H1 (cell line): ENCODE data around the gene IFT27. TPM values are rescaled to one million over a fixed set of nuclear protein-coding genes. Genes with fewer than 3 reads are reported as not detected.

Experiments used
- CTCF ChIA-PET: fragments of 300-600 bp; sonication (Branson Sonifier 250); formaldehyde crosslinking; loops from one replicate; lab custom pipeline; 2021; ENCODE audit not compliant: partially characterized antibody; lab: Charles Lee
- POLR2A ChIA-PET: fragments of 300-600 bp; sonication (Branson Sonifier 250); formaldehyde crosslinking; loops from one replicate; lab custom pipeline; 2021; ENCODE audit warnings: inconsistent platforms; ENCODE audit not compliant: partially characterized antibody; lab: Charles Lee
- DNase-seq, 2 experiments: peaks; one replicate each; pipeline versions ENCODE4 v3.0.0 to v3.0.0-alpha.2; 2010 to 2022; ENCODE audit warnings: low spot score in 2 of 2, low read depth in 1 of 2, mixed read lengths in 1 of 2
- FAIRE-seq: peaks from 2 replicates; lab custom pipeline; 2011; peaks lifted over from hg19 to GRCh38; lab: Jason Lieb, UNC
- H2AFZ ChIP-seq: 2 replicates; pipeline ENCODE4 v1.8.1; 2012; ENCODE audit warnings: low read length, inconsistent platforms
- H2AK5ac ChIP-seq: 2 replicates; pipeline ENCODE4 v1.6.1; 2013; ENCODE audit warnings: low read depth, low read length
- H2BK120ac ChIP-seq: replicated peaks from 2 replicates; pipeline ENCODE3; 2013; ENCODE audit warnings: low read depth, low read length, inconsistent platforms
- H2BK12ac ChIP-seq: 2 replicates; pipeline ENCODE4 v1.6.1; 2013; ENCODE audit warnings: low read depth, low read length
- H2BK15ac ChIP-seq: 2 replicates; pipeline ENCODE4 v1.6.1; 2013; ENCODE audit warnings: low read length
- H2BK20ac ChIP-seq: 2 replicates; pipeline ENCODE4 v1.6.1; 2013; ENCODE audit warnings: low read length
- H2BK5ac ChIP-seq: 2 replicates; pipeline ENCODE4 v1.6.1; 2013; ENCODE audit warnings: low read depth, low read length
- H3K14ac ChIP-seq: 2 replicates; pipeline ENCODE4 v1.6.1; 2013; ENCODE audit warnings: inconsistent platforms; ENCODE audit not compliant: insufficient read length
- H3K18ac ChIP-seq: 2 replicates; pipeline ENCODE4 v1.6.1; 2013; ENCODE audit warnings: low read length; ENCODE audit errors: extremely low read depth
- H3K23ac ChIP-seq: 2 replicates; pipeline ENCODE4 v1.6.1; 2013; ENCODE audit warnings: inconsistent platforms; ENCODE audit not compliant: insufficient read length
- H3K23me2 ChIP-seq: 2 replicates; pipeline ENCODE4 v1.6.1; 2013; ENCODE audit warnings: low read depth, low read length
- H3K27ac ChIP-seq: 2 replicates; pipeline ENCODE4 v1.6.1; 2011; ENCODE audit warnings: low read depth, low read length, inconsistent platforms
- H3K27me3 ChIP-seq, 4 experiments: replicated peaks in 1 of 4; 1 replicate in 1 of 4; 2 replicates in 3 of 4; pipeline versions ENCODE4 v1.6.1 to v1.8.1; 2011 to 2013; ENCODE audit warnings: low read length in 3 of 4, mild to moderate bottlenecking in 3 of 4, inconsistent platforms in 2 of 4, mixed read lengths in 2 of 4, moderate library complexity in 1 of 4; ENCODE audit not compliant: control insufficient read depth in 3 of 4, insufficient read depth in 3 of 4; ENCODE audit errors: extremely low read depth in 1 of 4
- H3K36me3 ChIP-seq, 4 experiments: 2 replicates each; pipeline versions ENCODE4 v1.6.1 to v1.8.1; 2011 to 2013; ENCODE audit warnings: mild to moderate bottlenecking in 4 of 4, low read length in 3 of 4, moderate library complexity in 2 of 4, control low read depth in 1 of 4, inconsistent platforms in 1 of 4; ENCODE audit not compliant: insufficient read depth in 4 of 4, control insufficient read depth in 2 of 4
- H3K4ac ChIP-seq: replicated peaks from 2 replicates; pipeline ENCODE3; 2013; ENCODE audit warnings: low read length, low read depth, mixed read lengths, inconsistent platforms; ENCODE audit not compliant: insufficient read length
- H3K4me1 ChIP-seq, 4 experiments: replicated peaks in 1 of 4; 1 replicate in 1 of 4; 2 replicates in 3 of 4; pipeline versions ENCODE4 v1.6.1 to v1.8.1; 2011 to 2013; ENCODE audit warnings: low read length in 3 of 4, inconsistent platforms in 2 of 4, mixed read lengths in 1 of 4; ENCODE audit not compliant: insufficient read depth in 4 of 4, control insufficient read depth in 3 of 4
- H3K4me2 ChIP-seq, 2 experiments: 2 replicates each; pipeline versions ENCODE4 v1.6.1 to v1.8.1; 2011 to 2013; ENCODE audit warnings: low read depth in 2 of 2, low read length in 2 of 2, control low read depth in 1 of 2, inconsistent platforms in 1 of 2, mild to moderate bottlenecking in 1 of 2; ENCODE audit not compliant: insufficient read depth in 1 of 2
- H3K4me3 ChIP-seq, 4 experiments: fragments of 200-600, 300-600 bp in 1 of 4; sonication (generic), shearing (Covaris generic), sonication (Bioruptor Twin) in 1 of 4; 2 replicates each; pipeline versions ENCODE4 v1.5.1 to v1.8.1; 2011 to 2016; ENCODE audit warnings: low read length in 4 of 4, low read depth in 3 of 4, control low read depth in 2 of 4, inconsistent platforms in 2 of 4, mild to moderate bottlenecking in 2 of 4, mixed read lengths in 1 of 4, moderate library complexity in 1 of 4; ENCODE audit not compliant: insufficient read depth in 2 of 4; ENCODE audit errors: extremely low read depth in 1 of 4
- H3K56ac ChIP-seq: replicated peaks from 2 replicates; pipeline ENCODE3; 2013; ENCODE audit warnings: low read depth, mild to moderate bottlenecking, mixed read lengths, low read length, inconsistent platforms; ENCODE audit not compliant: insufficient read length
- H3K79me1 ChIP-seq: 2 replicates; pipeline ENCODE4 v1.6.1; 2013; ENCODE audit warnings: low read depth, low read length, control low read depth
- H3K79me2 ChIP-seq, 2 experiments: 2 replicates each; pipeline versions ENCODE4 v1.6.1 to v1.8.1; 2012 to 2013; ENCODE audit warnings: low read length in 2 of 2, mild to moderate bottlenecking in 2 of 2, inconsistent platforms in 1 of 2; ENCODE audit not compliant: insufficient read depth in 2 of 2, control insufficient read depth in 1 of 2
- H3K9ac ChIP-seq, 4 experiments: replicated peaks in 1 of 4; 1 replicate in 1 of 4; 2 replicates in 3 of 4; pipeline versions ENCODE4 v1.6.1 to v1.8.1; 2011 to 2013; ENCODE audit warnings: low read depth in 3 of 4, low read length in 3 of 4, control low read depth in 2 of 4, mild to moderate bottlenecking in 2 of 4, moderate library complexity in 2 of 4, inconsistent platforms in 1 of 4; ENCODE audit errors: extremely low read depth in 1 of 4
- H3K9me3 ChIP-seq, 2 experiments: 2 replicates each; pipeline versions ENCODE4 v1.6.1 to v1.8.1; 2012 to 2013; ENCODE audit warnings: mild to moderate bottlenecking in 2 of 2, moderate library complexity in 2 of 2, control low read depth in 1 of 2, inconsistent platforms in 1 of 2, low read depth in 1 of 2, low read length in 1 of 2, mixed read lengths in 1 of 2; ENCODE audit not compliant: insufficient read depth in 2 of 2
- H4K20me1 ChIP-seq, 2 experiments: replicated peaks in 1 of 2; 2 replicates each; pipeline versions ENCODE3 to v1.8.1; 2011 to 2013; ENCODE audit warnings: inconsistent platforms in 2 of 2, low read length in 2 of 2, mild to moderate bottlenecking in 1 of 2; ENCODE audit not compliant: insufficient read depth in 2 of 2, control insufficient read depth in 1 of 2
- H4K5ac ChIP-seq: 2 replicates; pipeline ENCODE4 v1.6.1; 2013; ENCODE audit warnings: low read length, low read depth, mixed read lengths, inconsistent platforms; ENCODE audit not compliant: insufficient read length
- H4K8ac ChIP-seq: 2 replicates; pipeline ENCODE4 v1.8.0; 2013; ENCODE audit warnings: mild to moderate bottlenecking, moderate library complexity, low read length, inconsistent platforms; ENCODE audit not compliant: insufficient read depth; ENCODE audit errors: extremely low read depth
- H4K91ac ChIP-seq: replicated peaks from 2 replicates; pipeline ENCODE3; 2013; ENCODE audit warnings: low read length, mixed read lengths, inconsistent platforms; ENCODE audit not compliant: insufficient read length
- CEBPB ChIP-seq: IDR thresholded peaks from 2 replicates; pipeline ENCODE4 v1.6.1; 2012; ENCODE audit warnings: low read depth, low read length
- FOSL1 ChIP-seq: IDR thresholded peaks from 2 replicates; pipeline ENCODE4 v1.6.1; 2011; ENCODE audit warnings: mild to moderate bottlenecking, low read depth, low read length, moderate library complexity; ENCODE audit not compliant: insufficient read depth
- NANOG ChIP-seq: IDR thresholded peaks from 2 replicates; pipeline ENCODE4 v1.6.1; 2011; ENCODE audit warnings: low read length, low read depth, mild to moderate bottlenecking, inconsistent platforms; ENCODE audit not compliant: insufficient read depth, poor library complexity, severe bottlenecking
- SAP30 ChIP-seq: fragments of 300-600 bp; sonication (generic); IDR thresholded peaks from 2 replicates; pipeline ENCODE4 v1.7.1; 2012; ENCODE audit warnings: low read length, moderate library complexity, mild to moderate bottlenecking, inconsistent platforms; ENCODE audit not compliant: insufficient read depth, insufficient replicate concordance
- WGBS, 2 experiments: shearing (Covaris generic) in 1 of 2; methylation state at CpG; one replicate each; pipeline versions ENCODE4 v1.1.6 to v1.1.7; 2013 to 2015; ENCODE audit warnings: low lambda C conversion rate in 2 of 2, mixed read lengths in 2 of 2, inconsistent platforms in 1 of 2, low coverage in 1 of 2, missing lambda C conversion rate in 1 of 2; ENCODE audit not compliant: insufficient replicate concordance in 2 of 2, insufficient coverage in 1 of 2, insufficient read length in 1 of 2; ENCODE audit errors: extremely low coverage in 1 of 2, missing lambda C conversion rate in 1 of 2; 5-methylcytosine and 5-hydroxymethylcytosine counted together
- polyA plus RNA-seq, 7 experiments: library from polyadenylated mRNA; depleted of rRNA in 3 of 7; stranded (reverse) in 5 of 7; unstranded in 2 of 7; fragments of >200 nt in 5 of 7; fragments of 200-250 nt in 2 of 7; gene quantifications; 1 replicate in 5 of 7; 2 replicates in 1 of 7; 4 replicates in 1 of 7; pipeline versions ENCODE4 v1.2.1 to v1.2.3, GENCODE V29; 2011 to 2013; ENCODE audit warnings: missing spikeins in 2 of 7, mixed read lengths in 2 of 7
- total RNA-seq: library from RNA; stranded (reverse); fragmentation: NEBNext Ultra II Directional; extraction: Animal tissue kit (Norgen Biotek cat#: 25700); gene quantifications from 2 replicates; pipeline ENCODE4 v1.2.1, GENCODE V29; 2021

Gene IFT27
- total and polyA plus RNA-seq, 2 of the 8 experiments (the other 6 are each of a cell fraction or from before 2014, with no cell fraction given) = 36.4 to 46.2 TPM

- no peak overlapping the region for H4K8ac ChIP-seq
- H4K20me1 ChIP-seq = no peaks in the 10 kb centered on the region
- H3K27ac ChIP-seq = no peak overlapping the region
- 90% methylated on average over 13 of the region's 13 CpGs; no CpG with 5 or more reads in 1 of the 2 experiments for whole genome bisulfite sequencing, 2 experiments
- no peak overlapping the region for H2BK15ac ChIP-seq
- ChIA-PET POLR2A (no interaction called here), CTCF (interaction anchor here (0.9 to 7.3 kb wide), 7 partner anchors 9 to 198 kb away, joined by 3 to 60 read pairs (median 3); no protein-coding TSS in a partner anchor)
- FAIRE-seq (no peak), DNase-seq (no peak)
- no peak overlapping the region for H3K4me3 ChIP-seq
- TF ChIP-seq FOSL1 (no peak), NANOG (no peak), CEBPB (no peak), SAP30 (no peak)
- no peak overlapping the region for H2BK12ac ChIP-seq
- no peak overlapping the region for H4K91ac ChIP-seq
- peaks cover 0 to 7% (median 0%) of the 10 kb centered on the region in 4 experiments; a peak in 1 of 7 replicates for H3K27me3 ChIP-seq
- no peak overlapping the region for H2AFZ ChIP-seq
- no peak overlapping the region for H2BK5ac ChIP-seq
- H3K23ac ChIP-seq = no peak overlapping the region
- H3K18ac ChIP-seq = no peak overlapping the region
- no peak overlapping the region for H2BK120ac ChIP-seq
- no peak overlapping the region for H3K4ac ChIP-seq
- H4K5ac ChIP-seq = no peak overlapping the region
- H3K4me1 ChIP-seq = no peaks in the 10 kb centered on the region
- H3K79me1 ChIP-seq = no peaks in the 10 kb centered on the region
- H3K23me2 ChIP-seq = no peaks in the 10 kb centered on the region
- H3K9me3 ChIP-seq = 0 out of 4 replicates have a peak, but pooled peaks cover 0 to 2% of the 10 kb centered on the region in 2 experiments
- H3K4me2 ChIP-seq = no peak overlapping the region
- H3K56ac ChIP-seq = no peak overlapping the region
- no peak overlapping the region for H2BK20ac ChIP-seq
- H3K79me2 ChIP-seq = no peaks in the 10 kb centered on the region
- no peaks in the 10 kb centered on the region for H3K36me3 ChIP-seq
- no peak overlapping the region for H2AK5ac ChIP-seq
- no peak overlapping the region for H3K14ac ChIP-seq
- H3K9ac ChIP-seq = no peak overlapping the region
These were observed 31.1 kb downstream of the IFT27 start for GRCh38 chr22:36744791-36745190.
